COLO668 (cell line): ENCODE measurements around the gene RPS18.

Experiments
- DNase-seq: peaks from one replicate; lab custom pipeline; 2025; ENCODE audit not compliant: unreplicated experiment; lab: John Stamatoyannopoulos, UW

RPS18 gene

GRCh38 chr6:33314515-33314942 lies 42.7 kb downstream of the RPS18 start:
- DNase-seq: peak; percentile 55

GRCh38 chr6:33314943-33315792 lies 43.3 kb downstream of the RPS18 start:
- DNase-seq: peak; percentile 48

GRCh38 chr6:33315793-33316602 lies 44.1 kb downstream of the RPS18 start:
- DNase-seq: no peak

- no peak for DNase-seq
Observed at GRCh38 chr6:33316603-33317418, 44.9 kb downstream of the RPS18 start.

- peak; percentile 65 for DNase-seq
Observed at GRCh38 chr6:33317419-33317668, 45.5 kb downstream of the RPS18 start.

- DNase-seq: peak; percentile 85
Observed at GRCh38 chr6:33317669-33318425, 46.0 kb downstream of the RPS18 start, which contains the start of gene ZBTB22. Gene ZBTB22 (minus strand): TSS chr6:33317744. CDS start chr6:33316916, 828 bp downstream.

GRCh38 chr6:33318426-33319073 lies 46.7 kb downstream of the RPS18 start:
- no peak for DNase-seq

- no peak for DNase-seq
Observed at GRCh38 chr6:33319939-33320314, 48.1 kb downstream of the RPS18 start.

GRCh38 chr6:33320315-33321181 lies 48.7 kb downstream of the RPS18 start:
- DNase-seq: peak; percentile 17

GRCh38 chr6:33321227-33321626 lies 49.4 kb downstream of the RPS18 start:
- no peak for DNase-seq

GRCh38 chr6:33323623-33323948 lies 51.7 kb downstream of the RPS18 start:
- DNase-seq: no peak

- DNase-seq: no peak
Observed at GRCh38 chr6:33324125-33324524, 52.2 kb downstream of the RPS18 start.
